ENCODE data around the gene IL10RA.
A peak's percentile ranks its signal among the peaks of the same experiment; 100 is the strongest.

The IL10RA gene

GRCh38 chr11:117961896-117962295, 24.3 kb upstream of the IL10RA start:
- POLR2A ChIA-PET = no interaction called here

DNA sequence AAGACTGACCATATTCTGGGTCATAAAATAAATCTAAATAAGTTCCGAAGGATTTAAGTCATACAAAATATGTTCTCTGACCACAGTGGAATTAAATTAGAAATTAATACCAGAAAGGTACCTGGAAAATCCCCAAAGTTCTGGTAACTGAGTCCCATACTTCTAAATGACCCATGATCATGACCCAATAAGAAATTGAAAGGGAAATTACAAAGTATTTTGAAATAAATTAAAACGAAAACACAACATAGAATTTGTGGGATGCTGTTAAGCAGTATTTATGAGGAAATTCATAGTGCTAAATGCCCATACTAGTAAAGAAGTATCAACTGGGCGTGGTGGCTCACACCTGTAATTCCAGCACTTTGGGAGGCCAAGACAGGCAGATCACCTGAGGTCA, 23.4 kb upstream of the IL10RA start:
- no peak for DNase-seq (ENCODE audit: extremely low spot score)
- POLR2A ChIA-PET = no interaction called here
- CTCF ChIA-PET = interaction anchor here (0.6 to 1.0 kb wide), 2 partner anchors 16 to 91 kb away, joined by 3 to 4 read pairs; no protein-coding TSS in a partner anchor
- TF ChIP-seq, protein P1, sequence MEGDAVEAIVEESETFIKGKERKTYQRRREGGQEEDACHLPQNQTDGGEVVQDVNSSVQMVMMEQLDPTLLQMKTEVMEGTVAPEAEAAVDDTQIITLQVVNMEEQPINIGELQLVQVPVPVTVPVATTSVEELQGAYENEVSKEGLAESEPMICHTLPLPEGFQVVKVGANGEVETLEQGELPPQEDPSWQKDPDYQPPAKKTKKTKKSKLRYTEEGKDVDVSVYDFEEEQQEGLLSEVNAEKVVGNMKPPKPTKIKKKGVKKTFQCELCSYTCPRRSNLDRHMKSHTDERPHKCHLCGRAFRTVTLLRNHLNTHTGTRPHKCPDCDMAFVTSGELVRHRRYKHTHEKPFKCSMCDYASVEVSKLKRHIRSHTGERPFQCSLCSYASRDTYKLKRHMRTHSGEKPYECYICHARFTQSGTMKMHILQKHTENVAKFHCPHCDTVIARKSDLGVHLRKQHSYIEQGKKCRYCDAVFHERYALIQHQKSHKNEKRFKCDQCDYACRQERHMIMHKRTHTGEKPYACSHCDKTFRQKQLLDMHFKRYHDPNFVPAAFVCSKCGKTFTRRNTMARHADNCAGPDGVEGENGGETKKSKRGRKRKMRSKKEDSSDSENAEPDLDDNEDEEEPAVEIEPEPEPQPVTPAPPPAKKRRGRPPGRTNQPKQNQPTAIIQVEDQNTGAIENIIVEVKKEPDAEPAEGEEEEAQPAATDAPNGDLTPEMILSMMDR (IDR thresholded peaks at IDR 0.05; ENCODE audit: control extremely low read depth, extremely low read depth, low read depth, missing control alignments) = no peak

More at GRCh38 chr11:117961896-117962295, 24.3 kb upstream of the IL10RA start:
- no peak for DNase-seq (ENCODE audit: extremely low spot score)
- CTCF ChIA-PET = interaction anchor here (1.1 to 2.6 kb wide), 2 partner anchors 16 to 154 kb away, joined by 4 to 19 read pairs; no protein-coding TSS in a partner anchor
- TF ChIP-seq, protein P1 (IDR thresholded peaks at IDR 0.05; ENCODE audit: control extremely low read depth, extremely low read depth, low read depth, missing control alignments) = no peak

GRCh38 chr11:117966908-117967307, 19.3 kb upstream of the IL10RA start:
- ChIA-PET CTCF (interaction anchor here (0.7 to 1.2 kb wide), 3 partner anchors 19 to 160 kb away, joined by 3 to 6 read pairs (median 3); no protein-coding TSS in a partner anchor), POLR2A (no interaction called here)
- TF ChIP-seq, protein P1 (IDR thresholded peaks at IDR 0.05; ENCODE audit: control extremely low read depth, extremely low read depth, low read depth, missing control alignments) = no peak
- no peak for DNase-seq (ENCODE audit: extremely low spot score)

DNA sequence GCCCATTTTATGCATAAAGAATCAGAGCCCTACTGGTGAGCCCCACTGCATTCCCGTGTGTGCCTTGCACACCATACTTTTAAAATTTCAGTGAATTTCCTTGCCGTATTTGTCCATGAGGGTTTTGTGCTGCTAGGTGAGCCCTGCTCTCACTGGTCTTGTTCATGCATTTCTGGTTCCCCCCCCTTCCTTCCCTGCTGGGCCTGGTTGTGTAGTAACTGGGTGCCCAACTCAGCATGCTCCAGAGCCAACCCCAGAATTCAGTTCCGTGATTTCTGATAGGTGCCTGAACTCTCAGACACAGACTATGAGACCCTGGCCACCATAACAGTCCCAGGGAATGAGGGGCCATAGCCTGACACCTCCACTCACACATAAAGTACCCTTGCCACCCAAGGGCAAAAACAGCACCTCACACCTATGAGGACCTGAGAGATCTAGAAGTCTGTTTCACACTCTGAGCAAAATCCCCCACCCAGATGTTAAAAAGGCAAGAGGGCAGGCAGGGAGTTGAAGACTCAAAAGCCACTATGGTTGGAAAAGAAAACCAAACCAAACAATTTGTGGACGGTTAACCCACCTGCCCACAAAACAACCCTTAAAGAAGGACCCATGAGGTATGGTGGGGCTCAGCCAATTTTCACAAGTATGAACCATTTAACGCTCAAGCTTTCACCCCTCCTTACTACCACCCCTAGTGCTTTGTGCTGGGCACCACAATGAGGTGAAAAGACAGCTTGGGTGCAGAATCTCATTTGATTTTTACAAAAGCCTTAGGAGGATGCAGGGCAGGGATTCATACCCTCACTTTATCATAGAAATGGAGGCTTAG, 16.8 kb upstream of the IL10RA start:
- POLR2A ChIA-PET = no interaction called here
- CTCF ChIA-PET = interaction anchor here (1.4 to 2.0 kb wide), 3 partner anchors 10 to 22 kb away, joined by 4 to 13 read pairs (median 5); no protein-coding TSS in a partner anchor
- TF ChIP-seq, protein P1 (IDR thresholded peaks at IDR 0.05; ENCODE audit: control extremely low read depth, extremely low read depth, low read depth, missing control alignments) = no peak
- DNase-seq (ENCODE audit: extremely low spot score) = peak; percentile 4

- CTCF ChIA-PET = interaction anchor here (0.9 to 2.0 kb wide), 3 partner anchors 20 to 83 kb away, joined by 3 to 13 read pairs (median 5); no protein-coding TSS in a partner anchor
- POLR2A ChIA-PET = no interaction called here
- no peak for DNase-seq (ENCODE audit: extremely low spot score)
Observed at GRCh38 chr11:117970400-117971024, 15.7 kb upstream of the IL10RA start.

DNA sequence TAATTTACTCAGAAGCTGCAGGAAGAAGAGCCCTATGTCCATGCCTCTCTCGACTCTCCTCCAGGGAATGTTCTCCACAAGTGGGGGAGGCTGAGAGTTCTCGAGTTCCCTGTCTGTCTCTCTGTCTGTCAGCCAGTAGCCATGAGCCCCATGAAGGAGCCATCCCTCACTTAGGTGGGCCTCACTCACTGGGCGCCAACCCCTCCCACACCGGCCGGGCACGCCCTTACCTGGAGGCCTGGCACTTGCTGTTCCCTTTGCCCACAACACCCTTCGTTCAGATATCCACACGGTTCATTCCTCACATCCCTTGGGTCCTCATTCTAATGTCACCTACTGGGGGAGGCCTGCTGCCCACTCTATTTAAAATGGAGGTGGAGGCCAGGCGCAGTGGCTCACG, 14.2 kb upstream of the IL10RA start:
- ChIA-PET POLR2A (no interaction called here), CTCF (interaction anchor here (1.0 kb wide), 1 partner anchor 81 kb away, joined by 3 read pairs; no protein-coding TSS in a partner anchor)
- no peak for DNase-seq (ENCODE audit: extremely low spot score)
- TF ChIP-seq, protein P1 (IDR thresholded peaks at IDR 0.05; ENCODE audit: control extremely low read depth, extremely low read depth, low read depth, missing control alignments) = no peak

More at GRCh38 chr11:117970400-117971024, 15.7 kb upstream of the IL10RA start:
- TF ChIP-seq, protein P1 (IDR thresholded peaks at IDR 0.05; ENCODE audit: control extremely low read depth, extremely low read depth, low read depth, missing control alignments) = no peak

Data from GM10248 (cell line).